K562 (cell line): Measurements from ENCODE around the gene OR2V2. TPM values are rescaled to one million over a fixed set of nuclear protein-coding genes. Genes with fewer than 3 reads are reported as not detected.

Experiments used
- ATAC-seq: fragments of 200-7000 bp; cut with Tn5 transposase; 3 replicates; pipeline ENCODE4 v1.9.1; 2020; ENCODE audit warnings: moderate library complexity
- BruUV-seq: library from RNA; stranded (reverse); fragments of 400-500 nt; replicated peaks from 2 replicates; lab custom pipeline; 2021; lab: Mats Ljungman, UMichigan
- CTCF ChIA-PET: fragments of 300-600 bp; formaldehyde crosslinking; extraction: SDS; loops from one replicate; lab custom pipeline; 2021; ENCODE audit warnings: low intra/inter-chr PET ratio; lab: Yijun Ruan, JAX
- POLR2A ChIA-PET: fragments of 300-600, 350-650 bp; sonication (Branson Sonifier 250); formaldehyde crosslinking; extraction: SDS; loops from one replicate; lab custom pipeline; 2021; ENCODE audit warnings: antibody characterized with exemption, inconsistent platforms; lab: Yijun Ruan, JAX
- DNase-seq, 4 experiments: peaks; one replicate each; pipeline versions ENCODE4 v3.0.0 to v3.0.0-alpha.2; 2011 to 2018; ENCODE audit warnings: low spot score in 3 of 4, mixed read lengths in 3 of 4; ENCODE audit errors: extremely low read depth in 1 of 4
- FAIRE-seq: peaks from 2 replicates; lab custom pipeline; 2011; peaks lifted over from hg19 to GRCh38; lab: Jason Lieb, UNC
- H2AFZ ChIP-seq: 2 replicates; pipeline ENCODE4 v1.6.0; 2011; ENCODE audit warnings: low read depth, low read length, control low read depth, inconsistent platforms
- H3K27ac ChIP-seq: fragments of 200-600 bp; 3 replicates; pipeline ENCODE4 v1.8.0; 2011; ENCODE audit warnings: low read depth, mild to moderate bottlenecking, control low read depth, inconsistent platforms, low read length, moderate library complexity, mixed read lengths; ENCODE audit errors: extremely low read depth
- H3K27me3 ChIP-seq, 2 experiments: fragments of 300-600 bp in 1 of 2; 2 replicates in 1 of 2; 3 replicates in 1 of 2; pipeline versions ENCODE4 v1.6.0 to v1.8.0; 2011; ENCODE audit warnings: inconsistent platforms in 2 of 2, low read length in 2 of 2, mild to moderate bottlenecking in 1 of 2, mixed read lengths in 1 of 2, moderate library complexity in 1 of 2; ENCODE audit not compliant: control insufficient read depth in 2 of 2, insufficient read depth in 2 of 2
- H3K36me3 ChIP-seq: fragments of 300-600 bp; 3 replicates; pipeline ENCODE4 v1.8.0; 2011; ENCODE audit warnings: mild to moderate bottlenecking, low read length, inconsistent platforms; ENCODE audit not compliant: control insufficient read depth, insufficient read depth
- H3K4me1 ChIP-seq, 2 experiments: fragments of 200-600 bp in 1 of 2; replicated peaks in 1 of 2; 2 replicates in 1 of 2; 3 replicates in 1 of 2; pipeline versions ENCODE4 v1.5.1 to v1.8.0; 2011; ENCODE audit warnings: inconsistent platforms in 2 of 2, low read length in 2 of 2, mild to moderate bottlenecking in 1 of 2, mixed read lengths in 1 of 2, moderate library complexity in 1 of 2; ENCODE audit not compliant: control insufficient read depth in 2 of 2, insufficient read depth in 2 of 2
- H3K4me2 ChIP-seq: 2 replicates; pipeline ENCODE4 v1.6.1; 2011; ENCODE audit warnings: low read length, control low read depth, inconsistent platforms, mixed read lengths; ENCODE audit not compliant: insufficient read depth
- H3K4me3 ChIP-seq: fragments of 200-600 bp; sonication (generic), shearing (Covaris generic); 2 replicates; pipeline ENCODE4 v1.5.1; 2016; ENCODE audit warnings: control low read depth, inconsistent platforms
- H3K79me2 ChIP-seq: fragments of 200-600 bp; 3 replicates; pipeline ENCODE4 v1.8.0; 2011; ENCODE audit warnings: low read length, inconsistent platforms; ENCODE audit not compliant: control insufficient read depth, insufficient read depth
- H3K9ac ChIP-seq, 2 experiments: 2 replicates each; pipeline versions ENCODE4 v1.6.0 to v1.6.1; 2011; ENCODE audit warnings: low read depth in 2 of 2, low read length in 2 of 2, control low read depth in 1 of 2, inconsistent platforms in 1 of 2, mild to moderate bottlenecking in 1 of 2, mixed read lengths in 1 of 2; ENCODE audit not compliant: insufficient read depth in 1 of 2
- H3K9me1 ChIP-seq: one replicate; pipeline ENCODE4 v1.6.0; 2011; ENCODE audit warnings: inconsistent platforms, mild to moderate bottlenecking, low read length, moderate library complexity; ENCODE audit not compliant: control insufficient read depth, insufficient read depth
- H3K9me3 ChIP-seq: replicated peaks from 2 replicates; pipeline ENCODE4 v1.5.1; 2011; ENCODE audit warnings: low read depth, low read length, inconsistent platforms; ENCODE audit not compliant: control insufficient read depth, insufficient read depth
- H4K20me1 ChIP-seq: replicated peaks from 2 replicates; pipeline ENCODE4 v1.6.1; 2011; ENCODE audit warnings: low read length, inconsistent platforms, mixed read lengths; ENCODE audit not compliant: control insufficient read depth, insufficient read depth
- BCOR ChIP-seq: fragments of 450-650 bp; IDR thresholded peaks from 2 replicates; pipeline ENCODE4 v1.6.1; 2016
- MEF2A ChIP-seq: IDR thresholded peaks from 2 replicates; pipeline ENCODE4 v1.6.1; 2011; ENCODE audit warnings: low read depth, mild to moderate bottlenecking, low read length, moderate library complexity; ENCODE audit not compliant: control insufficient read depth
- ZNF121 ChIP-seq: sonication (generic); formaldehyde crosslinking; conservative IDR thresholded peaks from 2 replicates; pipeline ENCODE4 v1.8.0; 2022; ENCODE audit warnings: missing genetic modification reagents
- WGBS: fragments of 100-300 bp; shearing (Covaris generic); methylation state at CpG from one replicate; pipeline ENCODE4 v1.1.6; 2016; ENCODE audit warnings: low coverage, mixed read lengths; ENCODE audit not compliant: insufficient coverage; ENCODE audit errors: missing lambda C conversion rate; 5-methylcytosine and 5-hydroxymethylcytosine counted together
- in situ Hi-C: fragments of 300-500 bp; cut with MboI; formaldehyde crosslinking; loops from 4 replicates; pipeline ENCODE4 v1.15.0; 2018; ENCODE audit warnings: inconsistent platforms, mixed read lengths
- intact Hi-C: fragments of 100-400 bp; cut with micrococcal nuclease; formaldehyde crosslinking; loops from 2 replicates; pipeline ENCODE4 v1.14.2; 2022
- polyA plus RNA-seq, 8 experiments: library from polyadenylated mRNA; depleted of rRNA in 4 of 8; stranded (reverse) in 5 of 8; unstranded in 3 of 8; fragments of >200 nt; fragmentation: Nextera tagmentation in 2 of 8; fragmentation: Illumina TruSeq in 1 of 8; extraction: Ambion mirVana in 2 of 8; extraction: Trizol in 1 of 8; gene quantifications; 2 replicates each; pipeline versions ENCODE4 v1.2.1 to v1.2.3, GENCODE V29; 2011 to 2014; ENCODE audit warnings: inconsistent platforms in 1 of 8, missing spikeins in 1 of 8
- total RNA-seq, 7 experiments: library from RNA; depleted of rRNA in 6 of 7; stranded (reverse); fragments of >200 nt in 6 of 7; fragmentation: Illumina TruSeq in 2 of 7; extraction: Trizol in 2 of 7; gene quantifications; 2 replicates each; pipeline versions ENCODE4 v1.2.1 to v1.2.3, GENCODE V29; 2011 to 2021; ENCODE audit warnings: low replicate concordance in 1 of 7

The OR2V2 gene
- total and polyA plus RNA-seq, 9 of the 15 experiments (the other 6 are each of a cell fraction or from before 2014, with no cell fraction given) = 0.01 TPM; not detected in 8

GRCh38 chr5:181158869-181159268 lies 11.5 kb downstream of the OR2V2 start:
- FAIRE-seq (no peak), DNase-seq (peak in 1 of 4 experiments; percentile 28), ATAC-seq (no peak)
- intact Hi-C loops = loop anchor here (2.0 to 5.0 kb wide), 3 partner anchors 26 to 374 kb away; partner anchors contain the start of gene BTNL9
- Histone ChIP-seq H3K27ac (no peak overlapping the region), H3K36me3 (no peaks in the 10 kb centered on the region), H3K9me3 (no peaks in the 10 kb centered on the region), H3K4me3 (no peak overlapping the region), H4K20me1 (no peaks in the 10 kb centered on the region), H3K27me3 (no peaks in the 10 kb centered on the region), H3K9me1 (no peaks in the 10 kb centered on the region), H3K9ac (no peak overlapping the region; a peak in 1 of 4 replicates), H2AFZ (peak overlapping the region; percentile 37; the same call in 1 of the 2 replicates), H3K4me2 (peak overlapping the region; percentile 2; the same call in 1 of the 2 replicates), H3K4me1 (peaks cover 33 to 41% of the 10 kb centered on the region in 2 experiments), H3K79me2 (no peaks in the 10 kb centered on the region)
- WGBS = 47% methylated on average over 3 of the region's 3 CpGs
- ChIA-PET POLR2A (no interaction called here), CTCF (interaction anchor here (0.8 to 2.2 kb wide), 5 partner anchors 25 to 298 kb away, joined by 3 to 8 read pairs (median 4); partner anchors contain the start of gene ZFP62)
- BruUV-seq = no TSS peak
- in situ Hi-C loops = no loop called here
- TF ChIP-seq ZNF121 (peak; percentile 66), MEF2A (no peak), BCOR (peak; percentile 33; the same call in 1 of the 2 replicates)
